HUES48 (cell line): ENCODE data around the gene SH2D6.

Source experiments
- H3K27ac ChIP-seq: one replicate; pipeline ENCODE4 v1.7.0; 2013; ENCODE audit warnings: low read depth, low read length, inconsistent platforms
- H3K27me3 ChIP-seq: 2 replicates; pipeline ENCODE4 v1.6.1; 2013; ENCODE audit warnings: mild to moderate bottlenecking, low read length; ENCODE audit not compliant: control insufficient read depth, insufficient read depth
- H3K36me3 ChIP-seq: 2 replicates; pipeline ENCODE4 v1.6.1; 2013; ENCODE audit warnings: low read length; ENCODE audit not compliant: control insufficient read depth, insufficient read depth
- H3K4me1 ChIP-seq: 2 replicates; pipeline ENCODE4 v1.6.1; 2013; ENCODE audit warnings: mild to moderate bottlenecking, low read length; ENCODE audit not compliant: control insufficient read depth, insufficient read depth
- H3K4me3 ChIP-seq: 2 replicates; pipeline ENCODE4 v1.5.1; 2013; ENCODE audit warnings: mild to moderate bottlenecking, low read depth, low read length
- H3K9ac ChIP-seq: 2 replicates; pipeline ENCODE4 v1.6.1; 2013; ENCODE audit warnings: mild to moderate bottlenecking, low read depth, low read length, moderate library complexity
- H3K9me3 ChIP-seq: 2 replicates; pipeline ENCODE4 v1.6.1; 2013; ENCODE audit warnings: low read length; ENCODE audit not compliant: control insufficient read depth, insufficient read depth

Gene SH2D6

GRCh38 chr2:85458601-85459563, 40.4 kb downstream of the SH2D6 start:
- no peaks in the 10 kb centered on the region for H3K27me3 ChIP-seq
- H3K4me3 ChIP-seq, result peak overlapping the region; percentile 28; the same call in 1 of the 2 replicates
- peaks cover 26% of the 10 kb centered on the region for H3K4me1 ChIP-seq
- peak overlapping the region; percentile 30; the same call in 1 of the 2 replicates for H3K9ac ChIP-seq
- no peaks in the 10 kb centered on the region for H3K9me3 ChIP-seq
- no peaks in the 10 kb centered on the region for H3K36me3 ChIP-seq
- H3K27ac ChIP-seq, result peak overlapping the region; percentile 84

GRCh38 chr2:85459771-85460170, 41.3 kb downstream of the SH2D6 start:
- Histone ChIP-seq H3K27ac (peak overlapping the region; percentile 84), H3K4me3 (no peak overlapping the region)

GRCh38 chr2:85462322-85462721, 43.8 kb downstream of the SH2D6 start:
- Histone ChIP-seq H3K4me1 (peaks cover 21% of the 10 kb centered on the region), H3K4me3 (no peak overlapping the region), H3K27me3 (no peaks in the 10 kb centered on the region), H3K27ac (no peak overlapping the region), H3K36me3 (no peaks in the 10 kb centered on the region), H3K9me3 (no peaks in the 10 kb centered on the region), H3K9ac (no peak overlapping the region)

More at GRCh38 chr2:85459771-85460170, 41.3 kb downstream of the SH2D6 start:
- no peaks in the 10 kb centered on the region for H3K36me3 ChIP-seq
- H3K27me3 ChIP-seq, result no peaks in the 10 kb centered on the region
- H3K9me3 ChIP-seq, result no peaks in the 10 kb centered on the region
- H3K4me1 ChIP-seq, result peaks cover 26% of the 10 kb centered on the region
- no peak overlapping the region for H3K9ac ChIP-seq

GRCh38 chr2:85468096-85468703, 49.7 kb downstream of the SH2D6 start:
- H3K36me3 ChIP-seq, result no peaks in the 10 kb centered on the region
- H3K27me3 ChIP-seq, result no peaks in the 10 kb centered on the region
- no peak overlapping the region for H3K4me3 ChIP-seq
- H3K4me1 ChIP-seq, result peaks cover 20% of the 10 kb centered on the region
- no peaks in the 10 kb centered on the region for H3K9me3 ChIP-seq
- H3K9ac ChIP-seq, result no peak overlapping the region
- H3K27ac ChIP-seq, result no peak overlapping the region

- H3K9me3 ChIP-seq, result no peaks in the 10 kb centered on the region
- peaks cover 20% of the 10 kb centered on the region for H3K4me1 ChIP-seq
- H3K4me3 ChIP-seq, result no peak overlapping the region
- no peak overlapping the region for H3K27ac ChIP-seq
- H3K36me3 ChIP-seq, result no peaks in the 10 kb centered on the region
- no peaks in the 10 kb centered on the region for H3K27me3 ChIP-seq
- H3K9ac ChIP-seq, result no peak overlapping the region
These were observed 50.3 kb downstream of the SH2D6 start for GRCh38 chr2:85468704-85469349.

GRCh38 chr2:85470850-85471800, 52.6 kb downstream of the SH2D6 start:
- Histone ChIP-seq H3K9ac (no peak overlapping the region), H3K36me3 (no peaks in the 10 kb centered on the region), H3K27ac (no peak overlapping the region), H3K27me3 (no peaks in the 10 kb centered on the region), H3K9me3 (no peaks in the 10 kb centered on the region), H3K4me3 (no peak overlapping the region), H3K4me1 (peaks cover 23% of the 10 kb centered on the region)

- H3K4me1 ChIP-seq, result peaks cover 24% of the 10 kb centered on the region
- no peaks in the 10 kb centered on the region for H3K9me3 ChIP-seq
- no peak overlapping the region for H3K27ac ChIP-seq
- no peak overlapping the region for H3K4me3 ChIP-seq
- H3K9ac ChIP-seq, result no peak overlapping the region
- no peaks in the 10 kb centered on the region for H3K27me3 ChIP-seq
- H3K36me3 ChIP-seq, result no peaks in the 10 kb centered on the region
These were observed 53.7 kb downstream of the SH2D6 start for GRCh38 chr2:85472261-85472660.

GRCh38 chr2:85475799-85476490, 57.4 kb downstream of the SH2D6 start:
- no peaks in the 10 kb centered on the region for H3K27me3 ChIP-seq
- H3K36me3 ChIP-seq, result no peaks in the 10 kb centered on the region
- H3K27ac ChIP-seq, result no peak overlapping the region
- no peak overlapping the region for H3K4me3 ChIP-seq
- peaks cover 13% of the 10 kb centered on the region for H3K4me1 ChIP-seq
- H3K9me3 ChIP-seq, result no peaks in the 10 kb centered on the region
- no peak overlapping the region for H3K9ac ChIP-seq

GRCh38 chr2:85476624-85477023, 58.1 kb downstream of the SH2D6 start:
- Histone ChIP-seq H3K36me3 (no peaks in the 10 kb centered on the region), H3K9ac (no peak overlapping the region)

GRCh38 chr2:85477884-85478283, 59.4 kb downstream of the SH2D6 start:
- Histone ChIP-seq H3K36me3 (no peaks in the 10 kb centered on the region), H3K9ac (no peak overlapping the region), H3K27me3 (no peaks in the 10 kb centered on the region), H3K9me3 (no peaks in the 10 kb centered on the region), H3K4me3 (no peak overlapping the region), H3K4me1 (peaks cover 5% of the 10 kb centered on the region; the same call in 1 of the 2 replicates), H3K27ac (no peak overlapping the region)

More at GRCh38 chr2:85476624-85477023, 58.1 kb downstream of the SH2D6 start:
- no peak overlapping the region for H3K27ac ChIP-seq
- H3K9me3 ChIP-seq, result no peaks in the 10 kb centered on the region
- no peak overlapping the region for H3K4me3 ChIP-seq
- peaks cover 13% of the 10 kb centered on the region for H3K4me1 ChIP-seq
- H3K27me3 ChIP-seq, result no peaks in the 10 kb centered on the region
